ENCODE data around the gene PLCXD3.

The PLCXD3 gene

DNA sequence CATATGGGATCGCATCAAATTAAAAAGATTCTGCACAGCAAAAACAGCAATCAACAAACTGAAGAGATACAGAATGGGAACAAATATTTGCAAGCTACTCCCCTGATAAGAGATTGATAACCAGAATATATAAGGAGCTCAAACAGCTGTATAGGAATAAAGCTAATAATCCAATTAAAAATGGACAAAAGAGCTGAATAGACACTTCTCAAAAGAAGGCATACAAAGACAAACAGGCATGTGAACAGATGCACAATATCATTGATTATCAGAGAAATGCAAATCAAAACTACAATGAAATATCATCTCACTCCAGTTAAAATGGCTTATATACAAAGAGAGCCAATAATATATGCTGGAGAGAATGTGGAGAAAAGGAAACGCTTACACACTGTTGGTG, 110.6 kb downstream of the PLCXD3 start:
- Histone ChIP-seq H3K9me3 (ENCODE audit: insufficient read depth, low read length) (no peaks in the 10 kb centered on the region), H3K9ac (ENCODE audit: low read length) (no peak overlapping the region), H3K4me2 (ENCODE audit: low read length) (no peak overlapping the region), H3K79me2 (ENCODE audit: low read length) (no peaks in the 10 kb centered on the region), H2AFZ (ENCODE audit: low read depth, low read length) (no peak overlapping the region), H3K4me3 (ENCODE audit: low read length) (no peak overlapping the region), H3K4me1 (ENCODE audit: low read length) (no peaks in the 10 kb centered on the region), H3K27me3 (ENCODE audit: low read depth, low read length) (no peaks in the 10 kb centered on the region), H4K20me1 (ENCODE audit: insufficient read depth, low read length) (no peaks in the 10 kb centered on the region), H3K36me3 (replicated peaks; ENCODE audit: low read depth, low read length) (no peaks in the 10 kb centered on the region), H3K27ac (ENCODE audit: low read length) (no peak overlapping the region)
- TF ChIP-seq CTCF (IDR thresholded peaks at IDR 0.05; ENCODE audit: low read depth, low read length) (no peak), EZH2phosphoT487 (IDR thresholded peaks at IDR 0.05; ENCODE audit: low read depth) (no peak)

DNA sequence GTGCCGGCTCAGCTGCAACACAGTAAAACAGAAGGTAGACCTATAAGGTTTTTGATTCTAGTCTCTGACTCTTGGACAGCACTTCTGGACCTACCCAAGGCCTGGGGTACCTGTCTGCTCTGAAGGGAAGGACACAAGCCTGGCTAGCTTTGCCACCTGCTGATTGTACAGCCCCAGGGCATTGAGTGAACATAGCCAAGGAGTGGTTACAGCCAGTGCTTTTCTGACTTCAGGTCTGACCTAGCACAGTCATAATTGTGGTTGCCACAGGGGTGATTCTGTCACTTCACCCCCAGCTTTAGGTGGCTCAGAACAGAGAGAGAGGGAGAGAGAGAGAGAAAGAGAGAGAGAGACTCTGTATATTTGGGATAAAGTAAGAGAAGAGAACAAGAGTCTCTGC, 118.4 kb downstream of the PLCXD3 start:
- Histone ChIP-seq H3K4me3 (ENCODE audit: low read length) (no peak overlapping the region), H3K36me3 (replicated peaks; ENCODE audit: low read depth, low read length) (no peaks in the 10 kb centered on the region), H3K27me3 (ENCODE audit: low read depth, low read length) (no peaks in the 10 kb centered on the region), H2AFZ (ENCODE audit: low read depth, low read length) (no peak overlapping the region), H3K79me2 (ENCODE audit: low read length) (no peaks in the 10 kb centered on the region), H3K4me2 (ENCODE audit: low read length) (no peak overlapping the region), H3K9me3 (ENCODE audit: insufficient read depth, low read length) (no peaks in the 10 kb centered on the region), H3K4me1 (ENCODE audit: low read length) (no peaks in the 10 kb centered on the region), H3K27ac (ENCODE audit: low read length) (no peak overlapping the region), H4K20me1 (ENCODE audit: insufficient read depth, low read length) (no peaks in the 10 kb centered on the region), H3K9ac (ENCODE audit: low read length) (no peak overlapping the region)
- TF ChIP-seq EZH2phosphoT487 (IDR thresholded peaks at IDR 0.05; ENCODE audit: low read depth) (no peak), CTCF (IDR thresholded peaks at IDR 0.05; ENCODE audit: low read depth, low read length) (no peak)

DNA sequence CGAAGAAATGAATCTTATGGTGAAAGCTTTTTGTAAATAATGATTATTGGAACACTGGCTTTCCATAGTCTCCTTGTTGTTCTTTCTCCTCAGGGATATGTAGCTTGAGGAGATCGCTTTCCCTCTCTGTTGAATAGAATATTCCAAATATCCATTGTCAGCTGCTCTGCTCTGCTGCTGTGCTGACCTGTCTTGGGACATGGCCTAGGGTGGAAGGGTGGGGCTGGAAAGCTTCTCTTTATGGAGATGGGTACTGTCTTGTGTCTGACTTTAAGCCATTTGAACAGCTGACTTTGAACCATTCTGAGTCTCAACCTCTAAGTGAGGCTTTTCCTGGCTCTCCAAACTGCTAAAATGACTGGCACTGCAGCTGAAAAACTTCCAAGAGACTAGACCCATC, 135.8 kb downstream of the PLCXD3 start:
- H3K4me2 ChIP-seq (ENCODE audit: low read length), result no peak overlapping the region
- no peaks in the 10 kb centered on the region for H3K27me3 ChIP-seq (ENCODE audit: low read depth, low read length)
- H3K4me1 ChIP-seq (ENCODE audit: low read length), result no peaks in the 10 kb centered on the region
- no peak overlapping the region for H2AFZ ChIP-seq (ENCODE audit: low read depth, low read length)
- no peaks in the 10 kb centered on the region for H4K20me1 ChIP-seq (ENCODE audit: insufficient read depth, low read length)
- H3K9me3 ChIP-seq (ENCODE audit: insufficient read depth, low read length), result no peaks in the 10 kb centered on the region
- no peak overlapping the region for H3K9ac ChIP-seq (ENCODE audit: low read length)
- no peaks in the 10 kb centered on the region for H3K36me3 ChIP-seq (replicated peaks; ENCODE audit: low read depth, low read length)
- no peak for TF ChIP-seq CTCF (IDR thresholded peaks at IDR 0.05; ENCODE audit: low read depth, low read length)
- no peak for TF ChIP-seq EZH2phosphoT487 (IDR thresholded peaks at IDR 0.05; ENCODE audit: low read depth)
- no peak overlapping the region for H3K4me3 ChIP-seq (ENCODE audit: low read length)
- H3K79me2 ChIP-seq (ENCODE audit: low read length), result no peaks in the 10 kb centered on the region
- no peak overlapping the region for H3K27ac ChIP-seq (ENCODE audit: low read length)

DNA sequence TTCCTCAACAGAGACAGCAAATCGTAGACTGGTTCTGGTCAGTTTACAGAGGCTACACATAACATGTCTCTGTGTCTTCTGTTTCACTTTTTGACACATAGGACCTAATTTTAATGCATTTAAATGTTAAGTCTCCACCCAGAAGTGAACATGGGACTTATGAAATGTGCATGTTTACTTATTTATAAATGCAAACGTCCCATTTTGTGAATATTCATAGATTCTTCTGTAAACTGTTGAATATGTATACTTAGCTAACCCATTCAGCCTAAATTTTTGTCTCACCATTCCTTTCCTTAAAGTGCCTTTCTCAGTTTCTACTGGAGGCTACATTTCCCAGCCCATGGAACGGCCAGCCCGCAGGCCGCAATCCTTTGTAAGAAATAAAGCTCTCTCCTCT, 137.2 kb downstream of the PLCXD3 start:
- H3K9me3 ChIP-seq (ENCODE audit: insufficient read depth, low read length), result no peaks in the 10 kb centered on the region
- no peak overlapping the region for H3K4me3 ChIP-seq (ENCODE audit: low read length)
- H3K27ac ChIP-seq (ENCODE audit: low read length), result no peak overlapping the region
- H2AFZ ChIP-seq (ENCODE audit: low read depth, low read length), result no peak overlapping the region
- TF ChIP-seq EZH2phosphoT487 (IDR thresholded peaks at IDR 0.05; ENCODE audit: low read depth), result no peak
- TF ChIP-seq CTCF (IDR thresholded peaks at IDR 0.05; ENCODE audit: low read depth, low read length), result no peak
- H3K4me1 ChIP-seq (ENCODE audit: low read length), result no peaks in the 10 kb centered on the region
- no peak overlapping the region for H3K9ac ChIP-seq (ENCODE audit: low read length)
- H3K27me3 ChIP-seq (ENCODE audit: low read depth, low read length), result no peaks in the 10 kb centered on the region
- H3K79me2 ChIP-seq (ENCODE audit: low read length), result no peaks in the 10 kb centered on the region
- no peaks in the 10 kb centered on the region for H4K20me1 ChIP-seq (ENCODE audit: insufficient read depth, low read length)
- H3K36me3 ChIP-seq (replicated peaks; ENCODE audit: low read depth, low read length), result no peaks in the 10 kb centered on the region
- H3K4me2 ChIP-seq (ENCODE audit: low read length), result no peak overlapping the region
